ENCODE data around the gene HSD17B2.

The HSD17B2 gene

DNA sequence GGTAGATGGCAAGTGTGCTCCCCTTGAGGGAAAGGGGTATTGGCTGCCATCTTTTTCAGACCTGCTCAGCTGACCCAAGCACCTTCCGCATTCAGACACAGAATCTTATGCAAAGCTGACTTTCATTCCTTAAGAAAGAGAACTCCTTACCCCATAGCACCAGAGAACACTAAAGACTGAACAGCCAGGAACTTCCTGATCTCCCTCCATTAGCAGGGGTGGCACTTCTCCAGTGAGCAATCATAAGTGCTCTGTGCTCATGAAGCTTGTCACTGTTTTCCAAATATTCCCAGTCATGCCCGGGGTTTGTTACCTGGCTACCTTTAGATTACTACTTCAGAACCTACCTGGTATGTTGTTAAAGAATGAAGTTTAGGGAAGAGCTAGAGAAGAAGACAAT is 11.9 kb downstream of the HSD17B2 start:
- no peak for DNase-seq
- Histone ChIP-seq H3K9ac (ENCODE audit: low read length) (no peak overlapping the region), H3K14ac (ENCODE audit: low read length in 2 of 2) (no peak overlapping the region)

DNA sequence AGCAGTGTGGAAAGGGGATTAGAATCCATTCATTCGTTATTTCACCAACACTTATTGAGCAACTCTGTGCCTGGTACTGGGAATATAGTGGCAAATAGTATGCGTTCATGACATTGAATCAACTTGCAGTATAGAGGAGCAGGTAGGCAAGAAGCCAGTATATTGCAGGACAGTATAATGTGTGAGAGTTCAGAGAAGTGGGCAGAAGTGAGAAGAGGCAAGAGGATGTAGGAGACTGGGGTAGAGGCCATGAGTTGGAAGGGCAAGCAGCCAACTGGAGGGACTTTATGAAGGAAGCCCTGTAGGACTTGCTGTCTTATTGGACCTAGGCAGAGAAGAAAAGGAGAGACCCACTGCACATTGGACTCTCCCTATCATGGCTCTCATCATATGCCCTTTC is 12.3 kb downstream of the HSD17B2 start:
- Histone ChIP-seq H2AFZ (ENCODE audit: low read depth, low read length) (no peak overlapping the region), H3K9ac (ENCODE audit: low read length) (no peak overlapping the region), H3K18ac (ENCODE audit: low read depth in 1 of 2, low read length in 2 of 2) (no peak overlapping the region), H3K79me1 (replicated peaks; ENCODE audit: low read length, poor library complexity, severe bottlenecking) (peaks cover 8% of the 10 kb centered on the region), H2BK120ac (ENCODE audit: low read depth, low read length) (no peak overlapping the region), H3K27me3 (ENCODE audit: control insufficient read depth in 1 of 2, insufficient read depth in 1 of 2, low read length in 2 of 2) (peaks cover 0 to 37% of the 10 kb centered on the region in 2 experiments), H4K91ac (ENCODE audit: low read length) (no peak overlapping the region), H3K4me2 (ENCODE audit: low read length, poor library complexity, severe bottlenecking) (no peak overlapping the region), H4K8ac (ENCODE audit: low read length) (no peak overlapping the region), H3K4me3 (ENCODE audit: insufficient read depth in 1 of 2, low read depth in 1 of 2, low read length in 2 of 2) (no peak overlapping the region), H2BK15ac (ENCODE audit: low read depth, poor library complexity, severe bottlenecking) (no peak overlapping the region), H2BK12ac (ENCODE audit: low read length in 2 of 2) (no peak overlapping the region), H3K27ac (ENCODE audit: low read length, poor library complexity, severe bottlenecking) (no peak overlapping the region), H3K9me3 (ENCODE audit: control insufficient read depth, low read length) (no peaks in the 10 kb centered on the region), H2AK5ac (ENCODE audit: low read length, severe bottlenecking) (no peak overlapping the region), H3K36me3 (ENCODE audit: control insufficient read depth in 1 of 2, insufficient read depth in 2 of 2, low read depth in 1 of 2, low read length in 2 of 2) (no peaks in the 10 kb centered on the region), H3K23ac (ENCODE audit: low read length in 2 of 2) (no peak overlapping the region), H2BK5ac (ENCODE audit: low read depth, low read length, poor library complexity, severe bottlenecking) (no peak overlapping the region), H3K14ac (ENCODE audit: low read length in 2 of 2) (no peak overlapping the region), H3K4me1 (ENCODE audit: control insufficient read depth, insufficient read depth, low read depth, low read length) (peaks cover 8% of the 10 kb centered on the region), H3K4ac (ENCODE audit: low read depth in 1 of 2, low read length in 2 of 2) (no peak overlapping the region)
- DNase-seq, result no peak
- 84% methylated on average over 2 of the region's 2 CpGs for WGBS

More for the DNA sequence above, 11.9 kb downstream of the HSD17B2 start:
- Histone ChIP-seq H4K91ac (ENCODE audit: low read length) (no peak overlapping the region), H3K4me3 (ENCODE audit: insufficient read depth in 1 of 2, low read depth in 1 of 2, low read length in 2 of 2) (no peak overlapping the region), H3K4ac (ENCODE audit: low read depth in 1 of 2, low read length in 2 of 2) (no peak overlapping the region), H2AK5ac (ENCODE audit: low read length, severe bottlenecking) (no peak overlapping the region), H3K9me3 (ENCODE audit: control insufficient read depth, low read length) (no peaks in the 10 kb centered on the region), H2BK120ac (ENCODE audit: low read depth, low read length) (no peak overlapping the region), H3K36me3 (ENCODE audit: control insufficient read depth in 1 of 2, insufficient read depth in 2 of 2, low read depth in 1 of 2, low read length in 2 of 2) (no peaks in the 10 kb centered on the region), H3K4me1 (ENCODE audit: control insufficient read depth, insufficient read depth, low read depth, low read length) (peaks cover 10% of the 10 kb centered on the region), H3K79me1 (replicated peaks; ENCODE audit: low read length, poor library complexity, severe bottlenecking) (peaks cover 8% of the 10 kb centered on the region), H2BK15ac (ENCODE audit: low read depth, poor library complexity, severe bottlenecking) (no peak overlapping the region), H2BK12ac (ENCODE audit: low read length in 2 of 2) (no peak overlapping the region), H3K18ac (ENCODE audit: low read depth in 1 of 2, low read length in 2 of 2) (no peak overlapping the region), H3K27me3 (ENCODE audit: control insufficient read depth in 1 of 2, insufficient read depth in 1 of 2, low read length in 2 of 2) (peaks cover 0 to 32% of the 10 kb centered on the region in 2 experiments), H3K27ac (ENCODE audit: low read length, poor library complexity, severe bottlenecking) (no peak overlapping the region), H4K8ac (ENCODE audit: low read length) (no peak overlapping the region), H2AFZ (ENCODE audit: low read depth, low read length) (no peak overlapping the region), H2BK5ac (ENCODE audit: low read depth, low read length, poor library complexity, severe bottlenecking) (no peak overlapping the region), H3K23ac (ENCODE audit: low read length in 2 of 2) (no peak overlapping the region), H3K4me2 (ENCODE audit: low read length, poor library complexity, severe bottlenecking) (no peak overlapping the region)
- WGBS, result 78% methylated on average over 2 of the region's 2 CpGs

GRCh38 chr16:82047787-82048186 is 12.7 kb downstream of the HSD17B2 start:
- no peak overlapping the region for H4K91ac ChIP-seq (ENCODE audit: low read length)
- WGBS, result 83% methylated on average over 2 of the region's 2 CpGs
- no peaks in the 10 kb centered on the region for H3K36me3 ChIP-seq (ENCODE audit: control insufficient read depth in 1 of 2, insufficient read depth in 2 of 2, low read depth in 1 of 2, low read length in 2 of 2)
- H2BK12ac ChIP-seq (ENCODE audit: low read length in 2 of 2), result no peak overlapping the region
- no peak overlapping the region for H2AFZ ChIP-seq (ENCODE audit: low read depth, low read length)
- no peaks in the 10 kb centered on the region for H3K9me3 ChIP-seq (ENCODE audit: control insufficient read depth, low read length)
- no peak overlapping the region for H3K18ac ChIP-seq (ENCODE audit: low read depth in 1 of 2, low read length in 2 of 2)
- H2BK120ac ChIP-seq (ENCODE audit: low read depth, low read length), result no peak overlapping the region
- H2BK15ac ChIP-seq (ENCODE audit: low read depth, poor library complexity, severe bottlenecking), result no peak overlapping the region
- no peak overlapping the region for H3K23ac ChIP-seq (ENCODE audit: low read length in 2 of 2)
- DNase-seq, result no peak
- H4K8ac ChIP-seq (ENCODE audit: low read length), result no peak overlapping the region
- peaks cover 8% of the 10 kb centered on the region for H3K4me1 ChIP-seq (ENCODE audit: control insufficient read depth, insufficient read depth, low read depth, low read length)
- no peak overlapping the region for H3K9ac ChIP-seq (ENCODE audit: low read length)
- no peak overlapping the region for H3K4ac ChIP-seq (ENCODE audit: low read depth in 1 of 2, low read length in 2 of 2)
- no peak overlapping the region for H3K4me2 ChIP-seq (ENCODE audit: low read length, poor library complexity, severe bottlenecking)
- H2BK5ac ChIP-seq (ENCODE audit: low read depth, low read length, poor library complexity, severe bottlenecking), result no peak overlapping the region
- no peak overlapping the region for H3K4me3 ChIP-seq (ENCODE audit: insufficient read depth in 1 of 2, low read depth in 1 of 2, low read length in 2 of 2)
- no peak overlapping the region for H3K27ac ChIP-seq (ENCODE audit: low read length, poor library complexity, severe bottlenecking)
- no peak overlapping the region for H3K14ac ChIP-seq (ENCODE audit: low read length in 2 of 2)
- H3K79me1 ChIP-seq (replicated peaks; ENCODE audit: low read length, poor library complexity, severe bottlenecking), result peaks cover 8% of the 10 kb centered on the region
- no peak overlapping the region for H2AK5ac ChIP-seq (ENCODE audit: low read length, severe bottlenecking)
- H3K27me3 ChIP-seq (ENCODE audit: control insufficient read depth in 1 of 2, insufficient read depth in 1 of 2, low read length in 2 of 2), result peaks cover 0 to 41% of the 10 kb centered on the region in 2 experiments

DNA sequence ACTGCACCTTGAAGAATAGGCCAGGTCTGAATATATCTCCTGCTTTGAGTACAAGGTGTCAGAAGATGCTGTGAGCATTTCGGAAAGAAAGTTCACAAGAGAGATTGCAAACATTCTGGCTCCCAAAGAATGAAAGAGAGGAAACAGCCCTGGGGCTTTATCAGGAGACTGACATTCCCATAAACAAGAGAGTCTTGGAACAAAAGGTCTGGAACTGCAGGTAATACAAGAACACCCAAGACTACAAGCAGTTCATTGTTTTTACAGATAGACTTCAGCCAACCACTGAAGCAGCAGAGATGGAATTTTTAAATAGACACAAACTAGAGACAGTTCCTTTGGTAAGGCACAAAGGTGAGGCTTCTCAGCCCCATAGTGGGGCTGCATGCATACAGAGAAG is 14.4 kb downstream of the HSD17B2 start:
- WGBS, result 89% methylated on average over 1 of the region's 1 CpG
- H3K4me1 ChIP-seq (ENCODE audit: control insufficient read depth, insufficient read depth, low read depth, low read length), result peaks cover 2% of the 10 kb centered on the region
- no peak overlapping the region for H3K23ac ChIP-seq (ENCODE audit: low read length in 2 of 2)
- H2BK15ac ChIP-seq (ENCODE audit: low read depth, poor library complexity, severe bottlenecking), result no peak overlapping the region
- no peak overlapping the region for H3K4me3 ChIP-seq (ENCODE audit: insufficient read depth in 1 of 2, low read depth in 1 of 2, low read length in 2 of 2)
- no peak overlapping the region for H3K4me2 ChIP-seq (ENCODE audit: low read length, poor library complexity, severe bottlenecking)
- peaks cover 8% of the 10 kb centered on the region for H3K79me1 ChIP-seq (replicated peaks; ENCODE audit: low read length, poor library complexity, severe bottlenecking)
- DNase-seq, result no peak
- no peak overlapping the region for H3K27ac ChIP-seq (ENCODE audit: low read length, poor library complexity, severe bottlenecking)
- no peak overlapping the region for H2AK5ac ChIP-seq (ENCODE audit: low read length, severe bottlenecking)
- H3K36me3 ChIP-seq (ENCODE audit: control insufficient read depth in 1 of 2, insufficient read depth in 2 of 2, low read depth in 1 of 2, low read length in 2 of 2), result no peaks in the 10 kb centered on the region
- no peak overlapping the region for H2BK12ac ChIP-seq (ENCODE audit: low read length in 2 of 2)
- H4K8ac ChIP-seq (ENCODE audit: low read length), result no peak overlapping the region
- no peak overlapping the region for H2BK120ac ChIP-seq (ENCODE audit: low read depth, low read length)
- no peak overlapping the region for H3K4ac ChIP-seq (ENCODE audit: low read depth in 1 of 2, low read length in 2 of 2)
- H2AFZ ChIP-seq (ENCODE audit: low read depth, low read length), result no peak overlapping the region
- no peak overlapping the region for H4K91ac ChIP-seq (ENCODE audit: low read length)
- H2BK5ac ChIP-seq (ENCODE audit: low read depth, low read length, poor library complexity, severe bottlenecking), result no peak overlapping the region
- no peak overlapping the region for H3K18ac ChIP-seq (ENCODE audit: low read depth in 1 of 2, low read length in 2 of 2)
- H3K9ac ChIP-seq (ENCODE audit: low read length), result no peak overlapping the region
- peaks cover 0 to 51% of the 10 kb centered on the region in 2 experiments for H3K27me3 ChIP-seq (ENCODE audit: control insufficient read depth in 1 of 2, insufficient read depth in 1 of 2, low read length in 2 of 2)
- no peak overlapping the region for H3K14ac ChIP-seq (ENCODE audit: low read length in 2 of 2)
- H3K9me3 ChIP-seq (ENCODE audit: control insufficient read depth, low read length), result no peaks in the 10 kb centered on the region
